Measurements from ENCODE around the gene CPB2.

CPB2 gene

GRCh38 chr13:46097015-46097414 is 7.8 kb downstream of the CPB2 start:
- TF ChIP-seq CREB1 (IDR thresholded peaks at IDR 0.05; ENCODE audit: low read depth): no peak
- TF ChIP-seq USF1 (IDR thresholded peaks at IDR 0.05): no peak
- no peak for TF ChIP-seq CEBPB (IDR thresholded peaks at IDR 0.05)
- TF ChIP-seq EP300 (IDR thresholded peaks at IDR 0.05; ENCODE audit: borderline replicate concordance): no peak
- TF ChIP-seq TCF12 (IDR thresholded peaks at IDR 0.05; ENCODE audit: low read depth): no peak
- no peak for TF ChIP-seq YY1 (IDR thresholded peaks at IDR 0.05; ENCODE audit: low read depth)
- no peak for TF ChIP-seq RAD21 (IDR thresholded peaks at IDR 0.05; ENCODE audit: low read depth)
- TF ChIP-seq ZBTB7A (IDR thresholded peaks at IDR 0.05; ENCODE audit: low read depth): no peak
- TF ChIP-seq TEAD4 (IDR thresholded peaks at IDR 0.05): no peak
- TF ChIP-seq EGR1 (IDR thresholded peaks at IDR 0.05): no peak
- TF ChIP-seq NFIC (IDR thresholded peaks at IDR 0.05): no peak
- TF ChIP-seq, protein P1, sequence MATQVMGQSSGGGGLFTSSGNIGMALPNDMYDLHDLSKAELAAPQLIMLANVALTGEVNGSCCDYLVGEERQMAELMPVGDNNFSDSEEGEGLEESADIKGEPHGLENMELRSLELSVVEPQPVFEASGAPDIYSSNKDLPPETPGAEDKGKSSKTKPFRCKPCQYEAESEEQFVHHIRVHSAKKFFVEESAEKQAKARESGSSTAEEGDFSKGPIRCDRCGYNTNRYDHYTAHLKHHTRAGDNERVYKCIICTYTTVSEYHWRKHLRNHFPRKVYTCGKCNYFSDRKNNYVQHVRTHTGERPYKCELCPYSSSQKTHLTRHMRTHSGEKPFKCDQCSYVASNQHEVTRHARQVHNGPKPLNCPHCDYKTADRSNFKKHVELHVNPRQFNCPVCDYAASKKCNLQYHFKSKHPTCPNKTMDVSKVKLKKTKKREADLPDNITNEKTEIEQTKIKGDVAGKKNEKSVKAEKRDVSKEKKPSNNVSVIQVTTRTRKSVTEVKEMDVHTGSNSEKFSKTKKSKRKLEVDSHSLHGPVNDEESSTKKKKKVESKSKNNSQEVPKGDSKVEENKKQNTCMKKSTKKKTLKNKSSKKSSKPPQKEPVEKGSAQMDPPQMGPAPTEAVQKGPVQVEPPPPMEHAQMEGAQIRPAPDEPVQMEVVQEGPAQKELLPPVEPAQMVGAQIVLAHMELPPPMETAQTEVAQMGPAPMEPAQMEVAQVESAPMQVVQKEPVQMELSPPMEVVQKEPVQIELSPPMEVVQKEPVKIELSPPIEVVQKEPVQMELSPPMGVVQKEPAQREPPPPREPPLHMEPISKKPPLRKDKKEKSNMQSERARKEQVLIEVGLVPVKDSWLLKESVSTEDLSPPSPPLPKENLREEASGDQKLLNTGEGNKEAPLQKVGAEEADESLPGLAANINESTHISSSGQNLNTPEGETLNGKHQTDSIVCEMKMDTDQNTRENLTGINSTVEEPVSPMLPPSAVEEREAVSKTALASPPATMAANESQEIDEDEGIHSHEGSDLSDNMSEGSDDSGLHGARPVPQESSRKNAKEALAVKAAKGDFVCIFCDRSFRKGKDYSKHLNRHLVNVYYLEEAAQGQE (IDR thresholded peaks at IDR 0.05; ENCODE audit: low read depth): no peak
- TF ChIP-seq, protein P2, sequence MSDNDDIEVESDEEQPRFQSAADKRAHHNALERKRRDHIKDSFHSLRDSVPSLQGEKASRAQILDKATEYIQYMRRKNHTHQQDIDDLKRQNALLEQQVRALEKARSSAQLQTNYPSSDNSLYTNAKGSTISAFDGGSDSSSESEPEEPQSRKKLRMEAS (IDR thresholded peaks at IDR 0.05): no peak
- TF ChIP-seq TAF1 (IDR thresholded peaks at IDR 0.05; ENCODE audit: low read depth): no peak
- no peak for TF ChIP-seq FOXM1 (IDR thresholded peaks at IDR 0.05; ENCODE audit: borderline replicate concordance, low read depth)

DNA sequence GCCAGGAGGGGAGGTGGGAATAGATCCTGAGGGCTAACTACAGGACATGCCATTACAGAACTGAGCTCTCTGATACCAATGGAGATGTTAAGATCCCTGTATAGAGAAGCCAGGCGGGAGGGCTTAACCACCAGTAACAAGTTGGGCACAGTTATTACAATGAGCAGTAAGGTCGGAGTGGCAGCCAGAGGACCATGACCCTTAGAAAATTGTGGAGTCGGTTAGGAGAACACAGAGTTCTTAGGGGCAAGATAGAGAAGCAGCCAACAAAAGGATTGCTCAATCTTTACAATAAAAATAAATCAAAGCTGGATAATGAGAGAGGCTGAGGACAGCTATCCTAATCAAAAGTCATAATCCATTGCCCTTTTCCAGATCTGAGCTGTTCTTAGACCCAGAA is 10.4 kb downstream of the CPB2 start:
- TF ChIP-seq, protein P2 (IDR thresholded peaks at IDR 0.05): no peak
- TF ChIP-seq EP300 (IDR thresholded peaks at IDR 0.05; ENCODE audit: borderline replicate concordance): no peak
- TF ChIP-seq CEBPB (IDR thresholded peaks at IDR 0.05): no peak

DNA sequence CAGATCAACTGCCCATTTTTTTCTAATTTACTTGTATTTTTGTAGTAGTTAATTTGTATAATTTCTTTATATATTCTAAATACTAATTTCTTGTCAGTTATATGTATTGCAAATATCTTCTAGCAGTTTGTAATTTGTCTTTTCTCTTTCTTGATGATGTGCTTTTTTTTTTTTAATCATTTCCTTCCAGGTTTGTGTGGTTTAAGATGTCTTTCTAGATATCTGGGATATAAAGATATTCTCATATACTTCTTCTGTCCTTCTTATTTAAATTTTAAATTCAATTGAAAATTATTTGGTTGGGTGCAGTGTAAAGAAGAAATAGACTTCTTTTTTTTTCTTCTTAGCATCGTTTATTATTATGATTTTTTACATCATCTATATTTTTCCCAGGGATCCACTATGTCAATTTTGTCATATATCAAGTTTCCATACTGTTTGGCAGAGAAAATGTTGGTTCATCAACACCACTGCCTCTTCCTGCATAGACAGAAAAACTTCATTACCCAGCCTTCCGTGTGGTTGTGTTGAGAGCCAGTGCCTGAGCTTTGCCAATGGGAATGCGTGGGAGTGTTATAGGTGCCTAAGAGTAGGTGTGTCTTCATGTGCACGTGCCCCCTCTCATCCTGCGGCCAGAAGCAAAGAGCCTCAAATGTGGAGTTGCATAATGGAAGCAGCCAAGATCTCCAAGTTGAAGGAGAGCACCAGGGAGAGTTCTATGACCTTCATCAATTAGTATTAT is 15.8 kb downstream of the CPB2 start:
- no peak for TF ChIP-seq YY1 (IDR thresholded peaks at IDR 0.05; ENCODE audit: low read depth)
- TF ChIP-seq, protein P2 (IDR thresholded peaks at IDR 0.05): peak; percentile 65
- TF ChIP-seq, protein P1 (IDR thresholded peaks at IDR 0.05; ENCODE audit: low read depth): no peak
- peak; percentile 59 for TF ChIP-seq USF1 (IDR thresholded peaks at IDR 0.05)
- no peak for TF ChIP-seq FOXM1 (IDR thresholded peaks at IDR 0.05; ENCODE audit: borderline replicate concordance, low read depth)
- TF ChIP-seq TEAD4 (IDR thresholded peaks at IDR 0.05): no peak
- TF ChIP-seq ZBTB7A (IDR thresholded peaks at IDR 0.05; ENCODE audit: low read depth): no peak
- no peak for TF ChIP-seq RAD21 (IDR thresholded peaks at IDR 0.05; ENCODE audit: low read depth)
- no peak for TF ChIP-seq NFIC (IDR thresholded peaks at IDR 0.05)
- TF ChIP-seq CREB1 (IDR thresholded peaks at IDR 0.05; ENCODE audit: low read depth): no peak
- no peak for TF ChIP-seq CEBPB (IDR thresholded peaks at IDR 0.05)
- no peak for TF ChIP-seq TAF1 (IDR thresholded peaks at IDR 0.05; ENCODE audit: low read depth)
- TF ChIP-seq EGR1 (IDR thresholded peaks at IDR 0.05): no peak

DNA sequence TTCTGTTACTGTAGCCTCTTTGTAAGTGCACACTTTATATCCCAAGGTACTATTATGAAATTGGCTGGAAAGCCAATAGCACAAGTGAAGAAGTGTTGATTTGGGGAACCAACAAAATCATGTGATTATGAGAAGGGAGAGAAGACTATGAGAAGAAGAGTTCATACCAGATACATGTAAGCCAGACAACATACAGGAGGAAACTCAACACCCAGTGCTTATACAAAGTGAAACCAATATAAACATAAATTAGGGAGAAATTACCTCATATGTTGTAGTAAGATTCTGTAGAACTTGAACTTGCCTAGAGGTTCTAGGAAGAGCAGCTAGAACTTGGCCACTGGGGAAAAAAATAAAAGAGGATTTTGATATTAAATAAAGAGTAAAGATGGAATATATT is 17.4 kb downstream of the CPB2 start:
- no peak for TF ChIP-seq CEBPB (IDR thresholded peaks at IDR 0.05)
- TF ChIP-seq ZBTB7A (IDR thresholded peaks at IDR 0.05; ENCODE audit: low read depth): no peak

DNA sequence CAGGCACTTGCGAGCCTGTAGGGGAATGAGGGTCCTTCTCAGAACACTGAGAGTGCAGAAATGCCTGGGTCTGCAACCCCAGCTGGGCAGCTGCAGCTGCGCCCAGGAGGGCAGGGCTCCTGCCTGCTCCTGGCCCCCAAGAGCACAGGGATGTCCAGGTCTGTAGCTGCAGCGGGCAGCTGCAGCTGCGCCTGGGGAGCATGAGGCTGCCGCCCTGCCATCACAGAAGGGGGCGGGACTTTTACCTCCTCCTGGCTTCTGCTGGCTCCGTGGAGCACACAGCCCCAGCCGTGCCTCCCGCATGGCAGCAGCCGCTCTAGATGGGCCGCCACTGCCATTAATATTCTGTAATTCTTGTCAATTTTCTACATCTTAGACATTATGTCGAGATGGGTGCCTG is 17.8 kb downstream of the CPB2 start:
- no peak for TF ChIP-seq TCF12 (IDR thresholded peaks at IDR 0.05; ENCODE audit: low read depth)
- no peak for TF ChIP-seq NFIC (IDR thresholded peaks at IDR 0.05)
- TF ChIP-seq, protein P2 (IDR thresholded peaks at IDR 0.05): no peak
- no peak for TF ChIP-seq USF1 (IDR thresholded peaks at IDR 0.05)
- TF ChIP-seq, protein P1 (IDR thresholded peaks at IDR 0.05; ENCODE audit: low read depth): no peak
- TF ChIP-seq TEAD4 (IDR thresholded peaks at IDR 0.05): no peak
- TF ChIP-seq FOXM1 (IDR thresholded peaks at IDR 0.05; ENCODE audit: borderline replicate concordance, low read depth): no peak
- no peak for TF ChIP-seq EP300 (IDR thresholded peaks at IDR 0.05; ENCODE audit: borderline replicate concordance)
- no peak for TF ChIP-seq TAF1 (IDR thresholded peaks at IDR 0.05; ENCODE audit: low read depth)
- TF ChIP-seq CREB1 (IDR thresholded peaks at IDR 0.05; ENCODE audit: low read depth): no peak
- no peak for TF ChIP-seq RAD21 (IDR thresholded peaks at IDR 0.05; ENCODE audit: low read depth)
- TF ChIP-seq ZBTB7A (IDR thresholded peaks at IDR 0.05; ENCODE audit: low read depth): no peak
- TF ChIP-seq EGR1 (IDR thresholded peaks at IDR 0.05): no peak
- no peak for TF ChIP-seq YY1 (IDR thresholded peaks at IDR 0.05; ENCODE audit: low read depth)
- no peak for TF ChIP-seq CEBPB (IDR thresholded peaks at IDR 0.05)

Data from Ishikawa (cell line).